T-cell (primary cell): ENCODE measurements around the gene UBE2V1. TPM values are rescaled to one million over a fixed set of nuclear protein-coding genes. Genes with fewer than 3 reads are reported as not detected.
"Not testable (repeated sequence)": the region's sequence is repeated elsewhere in the genome, so short reads cannot be mapped to it uniquely, and the experiment has no call there.

ENCODE experiments used
- ATAC-seq, 4 experiments: fragments of 200-7000 bp in 3 of 4; fragments of 150-1000 bp in 1 of 4; cut with Tn5 transposase; replicated peaks in 1 of 4; 1 replicate in 3 of 4; 2 replicates in 1 of 4; pipeline ENCODE4 v1.10.0; 2021; ENCODE audit warnings: moderate library complexity in 3 of 4, mild to moderate bottlenecking in 2 of 4, moderate number of reproducible peaks in 1 of 4
- CTCF ChIA-PET, 2 donors: fragments of 300-600 bp; sonication (Branson Sonifier 250); formaldehyde crosslinking; loops; one replicate each; lab custom pipeline; 2022; ENCODE audit warnings: antibody characterized with exemption in 2 of 2; lab: Charles Lee
- POLR2A ChIA-PET, 2 donors: fragments of 300-600 bp; sonication (Branson Sonifier 250); formaldehyde crosslinking; loops; one replicate each; lab custom pipeline; 2022; ENCODE audit warnings: antibody characterized with exemption in 2 of 2; lab: Charles Lee
- DNase-seq, 35 experiments: peaks; one replicate each; pipeline versions ENCODE4 v3.0.0 to v3.0.0-alpha.2; 2013 to 2023
- H3K27ac ChIP-seq: one replicate; pipeline ENCODE4 v1.5.1; 2013; ENCODE audit warnings: low read length
- H3K27me3 ChIP-seq, 2 experiments: replicated peaks in 1 of 2; 1 replicate in 1 of 2; 2 replicates in 1 of 2; pipeline versions ENCODE4 v1.6.1 to v1.7.0; 2013; ENCODE audit warnings: low read length in 1 of 2, mixed read lengths in 1 of 2; ENCODE audit not compliant: control insufficient read depth in 2 of 2, insufficient read depth in 2 of 2; ENCODE audit errors: extremely low read depth in 1 of 2
- H3K36me3 ChIP-seq, 2 donors: 1 replicate in 1 of 2; 2 replicates in 1 of 2; pipeline versions ENCODE4 v1.6.1 to v1.7.0; 2013; ENCODE audit warnings: low read length in 1 of 2; ENCODE audit not compliant: control insufficient read depth in 2 of 2, insufficient read depth in 1 of 2; ENCODE audit errors: extremely low read depth in 1 of 2
- H3K4me1 ChIP-seq, 2 experiments: 1 replicate in 1 of 2; 2 replicates in 1 of 2; pipeline versions ENCODE4 v1.6.1 to v1.7.0; 2013; ENCODE audit warnings: low read length in 2 of 2, mixed read lengths in 1 of 2; ENCODE audit not compliant: insufficient read depth in 2 of 2, control insufficient read depth in 1 of 2; ENCODE audit errors: extremely low read depth in 1 of 2
- H3K4me3 ChIP-seq, 2 donors: 1 replicate in 1 of 2; 2 replicates in 1 of 2; pipeline versions ENCODE4 v1.5.1 to v1.7.0; 2013; ENCODE audit warnings: mild to moderate bottlenecking in 2 of 2, low read length in 1 of 2, moderate library complexity in 1 of 2; ENCODE audit not compliant: control insufficient read depth in 1 of 2; ENCODE audit errors: extremely low read depth in 1 of 2
- H3K9me3 ChIP-seq: 2 replicates; pipeline ENCODE4 v1.7.0; 2013
- H3K27ac Mint-ChIP-seq, 2 donors: one replicate each; pipeline ENCODE4 v1.8.0; 2020 to 2021; ENCODE audit warnings: mild to moderate bottlenecking in 2 of 2, mixed read lengths in 2 of 2
- H3K27me3 Mint-ChIP-seq, 2 donors: one replicate each; pipeline ENCODE4 v1.8.0; 2021 to 2022; ENCODE audit warnings: mixed read lengths in 2 of 2
- H3K36me3 Mint-ChIP-seq: one replicate; pipeline ENCODE4 v1.8.0; 2021; ENCODE audit warnings: mixed read lengths
- H3K4me1 Mint-ChIP-seq, 3 donors: one replicate each; pipeline ENCODE4 v1.8.0; 2020 to 2022; ENCODE audit warnings: mixed read lengths in 3 of 3, mild to moderate bottlenecking in 1 of 3
- H3K4me3 Mint-ChIP-seq, 3 donors: one replicate each; pipeline ENCODE4 v1.8.0; 2020 to 2022; ENCODE audit warnings: mild to moderate bottlenecking in 3 of 3, mixed read lengths in 3 of 3, moderate library complexity in 3 of 3
- H3K9me3 Mint-ChIP-seq, 3 donors: one replicate each; pipeline ENCODE4 v1.8.0; 2020 to 2022; ENCODE audit warnings: mixed read lengths in 3 of 3
- WGBS: methylation state at CpG from one replicate; pipeline ENCODE4 v1.1.5; 2013; ENCODE audit warnings: missing lambda C conversion rate; ENCODE audit not compliant: insufficient coverage; 5-methylcytosine and 5-hydroxymethylcytosine counted together
- total RNA-seq, 35 experiments: library from RNA in 6 of 35; stranded (reverse) in 6 of 35; fragments of 120-200 nt in 1 of 35; gene quantifications; one replicate each; pipeline versions ENCODE4 v1.2.1 to v1.2.4 and lab custom pipeline; 2013 to 2026

UBE2V1 gene
- total RNA-seq, 5 donors from 2014 or later (not counting 1 experiment from before 2014, with no cell fraction given): 107 to 194 (median 116) TPM

DNA sequence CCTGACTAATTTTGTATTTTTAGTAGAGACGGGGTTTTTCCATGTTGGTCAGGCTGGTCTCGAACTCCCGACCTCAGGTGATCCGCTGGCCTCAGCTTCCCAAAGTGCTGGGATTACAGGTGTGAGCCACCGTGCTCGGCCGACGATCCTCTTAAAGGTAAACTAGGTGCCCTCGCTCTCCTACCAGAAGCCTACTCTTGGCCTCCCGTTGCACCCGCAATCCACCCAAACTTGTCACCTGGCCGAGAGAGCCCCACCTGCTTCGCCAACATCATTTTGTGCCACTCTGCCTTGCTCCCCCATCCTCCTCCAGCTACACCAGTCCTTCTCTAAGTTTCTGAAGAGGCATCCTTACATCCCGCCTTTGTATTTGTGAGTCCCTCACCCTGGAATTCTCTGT, 10.4 kb downstream of the UBE2V1 start:
- POLR2A ChIA-PET, H3K27ac ChIP-seq, H3K4me3 ChIP-seq, DNase-seq, H3K27me3 ChIP-seq, H3K27ac Mint-ChIP-seq, H3K27me3 Mint-ChIP-seq, ATAC-seq, H3K9me3 ChIP-seq, H3K9me3 Mint-ChIP-seq: not testable (repeated sequence)
- Mint-ChIP-seq H3K36me3 (peaks cover 17% of the 10 kb centered on the region), H3K4me3 (peak overlapping the region in 1 of 3 donors; percentile 10), H3K4me1 (peaks cover 64 to 76% (median 73%) of the 10 kb centered on the region in 3 donors)
- H3K4me1 ChIP-seq: peaks cover 0 to 38% of the 10 kb centered on the region in 2 experiments
- peaks cover 0 to 17% of the 10 kb centered on the region in 2 donors for H3K36me3 ChIP-seq
- 93% methylated on average over 13 of the region's 14 CpGs for WGBS
- CTCF ChIA-PET: interaction anchor here in 1 of 2 donors (1.4 kb wide), 1 partner anchor 10 kb away, joined by 4 read pairs; the partner anchor contains the start of gene UBE2V1

DNA sequence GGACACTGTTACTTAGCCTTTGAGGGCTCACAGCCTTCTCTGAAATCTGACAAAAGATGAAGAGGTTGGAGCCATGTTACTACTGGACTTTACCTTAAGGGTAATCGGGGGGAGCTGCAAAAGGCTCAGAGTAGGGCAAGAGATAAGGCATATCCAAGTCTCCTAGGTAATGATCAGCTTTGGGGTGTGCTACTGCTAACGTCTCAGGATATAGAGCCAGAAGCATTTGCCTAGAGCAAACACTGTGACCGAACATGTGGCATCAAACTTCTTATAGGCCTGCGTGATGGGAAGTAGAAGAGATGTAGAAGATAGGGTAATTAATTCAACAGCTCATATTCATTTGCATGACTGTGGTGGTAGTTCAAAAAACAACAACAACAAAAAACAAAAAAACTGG, 11.1 kb downstream of the UBE2V1 start:
- no peaks in the 10 kb centered on the region for H3K27me3 Mint-ChIP-seq
- no peaks in the 10 kb centered on the region for H3K9me3 ChIP-seq
- no peak for DNase-seq
- 91% methylated on average over 2 of the region's 4 CpGs for WGBS
- H3K9me3 Mint-ChIP-seq: no peaks in the 10 kb centered on the region
- peaks cover 19% of the 10 kb centered on the region for H3K36me3 Mint-ChIP-seq
- H3K27ac ChIP-seq: no peak overlapping the region
- peak overlapping the region; percentile 4 to 18 for H3K27ac Mint-ChIP-seq
- H3K27me3 ChIP-seq: no peaks in the 10 kb centered on the region
- H3K36me3 ChIP-seq: peaks cover 0 to 22% of the 10 kb centered on the region in 2 donors
- no peak overlapping the region for H3K4me3 Mint-ChIP-seq
- ChIA-PET CTCF (interaction anchor here in 1 of 2 donors (1.4 kb wide), 1 partner anchor 11 kb away, joined by 4 read pairs; the partner anchor contains the start of gene UBE2V1), POLR2A (interaction anchor here in 1 of 2 donors (0.6 kb wide), 1 partner anchor 31 kb away, joined by 5 read pairs; no protein-coding TSS in a partner anchor)
- H3K4me1 Mint-ChIP-seq: peaks cover 62 to 71% (median 68%) of the 10 kb centered on the region in 3 donors
- peaks cover 0 to 33% of the 10 kb centered on the region in 2 experiments for H3K4me1 ChIP-seq
- no peak for ATAC-seq
- H3K4me3 ChIP-seq: no peak overlapping the region

- Mint-ChIP-seq H3K27ac (peak overlapping the region in 1 of 2 donors; percentile 18), H3K4me3 (no peak overlapping the region), H3K4me1 (peaks cover 56 to 67% (median 66%) of the 10 kb centered on the region in 3 donors), H3K9me3 (no peaks in the 10 kb centered on the region), H3K36me3 (peaks cover 25% of the 10 kb centered on the region), H3K27me3 (no peaks in the 10 kb centered on the region)
- H3K27ac ChIP-seq: no peak overlapping the region
- DNase-seq (no peak), ATAC-seq (no peak)
- peaks cover 0 to 26% of the 10 kb centered on the region in 2 donors for H3K36me3 ChIP-seq
- no peak overlapping the region for H3K4me3 ChIP-seq
- POLR2A ChIA-PET: no interaction called here
- H3K27me3 ChIP-seq: no peaks in the 10 kb centered on the region
- peaks cover 0 to 28% of the 10 kb centered on the region in 2 experiments for H3K4me1 ChIP-seq
- WGBS: no CpG with 5 or more reads among the region's 2 CpGs
- CTCF ChIA-PET: interaction anchor here in 1 of 2 donors (0.7 to 1.4 kb wide), 2 partner anchors 8 to 12 kb away, joined by 4 to 6 read pairs; partner anchors contain the start of gene UBE2V1
- no peaks in the 10 kb centered on the region for H3K9me3 ChIP-seq
Observed at GRCh38 chr20:50101281-50101680, 11.7 kb downstream of the UBE2V1 start.

GRCh38 chr20:50100552-50100951, 12.4 kb downstream of the UBE2V1 start:
- H3K27ac ChIP-seq: no peak overlapping the region

DNA sequence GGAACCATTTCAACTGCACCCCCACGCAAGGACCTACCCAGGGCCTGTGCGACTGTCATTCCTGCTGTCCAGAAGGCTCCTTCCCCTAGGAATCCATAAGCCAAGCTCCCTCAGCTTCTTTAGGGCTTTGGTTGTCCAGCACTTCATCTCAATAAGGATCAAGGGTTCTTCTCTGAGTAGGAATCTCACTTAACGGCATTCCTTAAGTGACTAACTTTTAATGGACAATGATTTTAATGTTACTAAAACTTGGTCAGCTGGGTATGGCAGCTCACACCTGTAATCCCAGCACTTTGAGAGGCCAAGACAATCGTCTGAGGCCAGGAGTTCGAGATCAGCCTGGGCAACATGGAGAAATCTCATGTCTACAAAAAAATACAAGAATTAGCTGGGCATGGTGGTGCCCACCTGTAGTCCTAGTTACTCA, 13.4 kb downstream of the UBE2V1 start:
- Mint-ChIP-seq H3K36me3 (peaks cover 36% of the 10 kb centered on the region), H3K27ac (peak overlapping the region in 1 of 2 donors; percentile 73), H3K27me3 (no peaks in the 10 kb centered on the region), H3K4me3 (no peak overlapping the region), H3K4me1 (peaks cover 43 to 60% (median 58%) of the 10 kb centered on the region in 3 donors), H3K9me3 (no peaks in the 10 kb centered on the region)
- Histone ChIP-seq H3K36me3 (peaks cover 0 to 40% of the 10 kb centered on the region in 2 donors), H3K27ac (no peak overlapping the region), H3K4me1 (peaks cover 0 to 23% of the 10 kb centered on the region in 2 experiments), H3K4me3 (no peak overlapping the region), H3K27me3 (no peaks in the 10 kb centered on the region), H3K9me3 (no peaks in the 10 kb centered on the region)
- ChIA-PET CTCF (interaction anchor here (0.6 to 1.3 kb wide), 4 partner anchors 10 to 412 kb away, joined by 3 to 6 read pairs (median 4); no protein-coding TSS in a partner anchor), POLR2A (interaction anchor here (0.5 to 0.7 kb wide), 3 partner anchors 10 to 187 kb away, joined by 4 to 5 read pairs (median 5); no protein-coding TSS in a partner anchor)
- DNase-seq (no peak), ATAC-seq (no peak)
- 90% methylated on average over 2 of the region's 5 CpGs for WGBS

More at GRCh38 chr20:50100552-50100951, 12.4 kb downstream of the UBE2V1 start:
- POLR2A ChIA-PET: interaction anchor here in 1 of 2 donors (0.6 kb wide), 1 partner anchor 74 kb away, joined by 5 read pairs; no protein-coding TSS in a partner anchor
- Histone ChIP-seq H3K4me3 (no peak overlapping the region), H3K9me3 (no peaks in the 10 kb centered on the region), H3K36me3 (peaks cover 0 to 32% of the 10 kb centered on the region in 2 donors), H3K4me1 (peaks cover 0 to 25% of the 10 kb centered on the region in 2 experiments), H3K27me3 (no peaks in the 10 kb centered on the region)
- ATAC-seq: no peak
- CTCF ChIA-PET: interaction anchor here (0.5 to 0.7 kb wide), 4 partner anchors 9 to 1051 kb away, joined by 3 to 6 read pairs (median 4); no protein-coding TSS in a partner anchor
- no peaks in the 10 kb centered on the region for H3K27me3 Mint-ChIP-seq
- H3K4me3 Mint-ChIP-seq: no peak overlapping the region
- peaks cover 28% of the 10 kb centered on the region for H3K36me3 Mint-ChIP-seq
- no peaks in the 10 kb centered on the region for H3K9me3 Mint-ChIP-seq
- no peak for DNase-seq
- H3K27ac Mint-ChIP-seq: no peak overlapping the region
- peaks cover 48 to 62% (median 60%) of the 10 kb centered on the region in 3 donors for H3K4me1 Mint-ChIP-seq

- DNase-seq: no peak
- ChIA-PET POLR2A (interaction anchor here (0.5 to 0.6 kb wide), 2 partner anchors 11 to 23 kb away, joined by 4 to 5 read pairs; no protein-coding TSS in a partner anchor), CTCF (interaction anchor here (0.7 to 1.3 kb wide), 4 partner anchors 10 to 82 kb away, joined by 3 to 4 read pairs (median 3); no protein-coding TSS in a partner anchor)
- H3K9me3 Mint-ChIP-seq: no peaks in the 10 kb centered on the region
- no peak overlapping the region for H3K4me3 Mint-ChIP-seq
- ATAC-seq: no peak
- peaks cover 0 to 23% of the 10 kb centered on the region in 2 experiments for H3K4me1 ChIP-seq
- no peaks in the 10 kb centered on the region for H3K27me3 Mint-ChIP-seq
- H3K27ac ChIP-seq: no peak overlapping the region
- peak overlapping the region in 1 of 2 donors; percentile 73 for H3K27ac Mint-ChIP-seq
- no CpG with 5 or more reads among the region's 1 CpG for WGBS
- no peak overlapping the region for H3K4me3 ChIP-seq
- H3K36me3 ChIP-seq: peaks cover 0 to 44% of the 10 kb centered on the region in 2 donors
- H3K27me3 ChIP-seq: no peaks in the 10 kb centered on the region
- no peaks in the 10 kb centered on the region for H3K9me3 ChIP-seq
- H3K4me1 Mint-ChIP-seq: peaks cover 43 to 60% (median 60%) of the 10 kb centered on the region in 3 donors
- H3K36me3 Mint-ChIP-seq: peaks cover 39% of the 10 kb centered on the region
Observed at GRCh38 chr20:50099113-50099512, 13.8 kb downstream of the UBE2V1 start.
